IPS DF 6.9 (cell line): ENCODE measurements around the gene KCNQ1.
A peak's percentile ranks its signal among the peaks of the same experiment; 100 is the strongest.

Experiments used
- DNase-seq: peaks from one replicate; pipeline ENCODE4 v3.0.0-alpha.2; 2013; ENCODE audit warnings: low read depth, low spot score
- H3K27ac ChIP-seq: one replicate; pipeline ENCODE4 v1.5.1; 2013; ENCODE audit warnings: low read length, control low read depth
- H3K27me3 ChIP-seq: 2 replicates; pipeline ENCODE4 v1.6.1; 2013; ENCODE audit warnings: mild to moderate bottlenecking, low read length; ENCODE audit not compliant: control insufficient read depth, insufficient read depth
- H3K36me3 ChIP-seq: 2 replicates; pipeline ENCODE4 v1.6.1; 2013; ENCODE audit warnings: low read length; ENCODE audit not compliant: control insufficient read depth, insufficient read depth
- H3K4me1 ChIP-seq: 2 replicates; pipeline ENCODE4 v1.6.1; 2013; ENCODE audit warnings: low read length; ENCODE audit not compliant: control insufficient read depth, insufficient read depth
- H3K4me3 ChIP-seq: 2 replicates; pipeline ENCODE4 v1.5.1; 2013; ENCODE audit warnings: mild to moderate bottlenecking, low read length
- H3K9me3 ChIP-seq: 2 replicates; pipeline ENCODE4 v1.6.1; 2013; ENCODE audit warnings: low read length, inconsistent platforms; ENCODE audit not compliant: control insufficient read depth, insufficient read depth
- WGBS: extraction: QIAGEN DNeasy Blood & Tissue Kit; methylation state at CpG from one replicate; pipeline ENCODE4 v1.1.7; 2013; ENCODE audit warnings: mixed read lengths, missing lambda C conversion rate; ENCODE audit not compliant: insufficient read length, insufficient coverage; 5-methylcytosine and 5-hydroxymethylcytosine counted together

KCNQ1 gene

GRCh38 chr11:2531277-2531986, 86.6 kb downstream of the KCNQ1 start:
- no CpG with 5 or more reads among the region's 14 CpGs for WGBS
- Histone ChIP-seq H3K4me3 (no peak overlapping the region), H3K27me3 (no peaks in the 10 kb centered on the region; the same call in 1 of the 2 replicates), H3K36me3 (no peaks in the 10 kb centered on the region; the same call in 1 of the 2 replicates), H3K9me3 (no peaks in the 10 kb centered on the region), H3K4me1 (peaks cover 9% of the 10 kb centered on the region), H3K27ac (no peak overlapping the region)
- DNase-seq: peak; percentile 60

- Histone ChIP-seq H3K9me3 (no peaks in the 10 kb centered on the region), H3K27me3 (no peaks in the 10 kb centered on the region; the same call in 1 of the 2 replicates), H3K4me1 (peaks cover 9% of the 10 kb centered on the region), H3K36me3 (no peaks in the 10 kb centered on the region; the same call in 1 of the 2 replicates), H3K27ac (no peak overlapping the region), H3K4me3 (no peak overlapping the region)
- no peak for DNase-seq
- WGBS: no CpG with 5 or more reads among the region's 21 CpGs
Observed at GRCh38 chr11:2531987-2532703, 87.3 kb downstream of the KCNQ1 start.

GRCh38 chr11:2532704-2533586, 88.1 kb downstream of the KCNQ1 start:
- WGBS: no CpG with 5 or more reads among the region's 43 CpGs
- Histone ChIP-seq H3K27ac (no peak overlapping the region), H3K27me3 (no peaks in the 10 kb centered on the region; the same call in 1 of the 2 replicates), H3K4me3 (no peak overlapping the region), H3K36me3 (no peaks in the 10 kb centered on the region; the same call in 1 of the 2 replicates), H3K9me3 (no peaks in the 10 kb centered on the region), H3K4me1 (peaks cover 9% of the 10 kb centered on the region)
- DNase-seq: peak; percentile 92

GRCh38 chr11:2533587-2534133, 88.9 kb downstream of the KCNQ1 start:
- H3K27ac ChIP-seq: no peak overlapping the region
- no peaks in the 10 kb centered on the region; the same call in 1 of the 2 replicates for H3K27me3 ChIP-seq
- H3K9me3 ChIP-seq: no peaks in the 10 kb centered on the region
- peaks cover 9% of the 10 kb centered on the region for H3K4me1 ChIP-seq
- H3K4me3 ChIP-seq: no peak overlapping the region
- no CpG with 5 or more reads among the region's 22 CpGs for WGBS
- H3K36me3 ChIP-seq: no peaks in the 10 kb centered on the region; the same call in 1 of the 2 replicates
- peak; percentile 35 for DNase-seq

GRCh38 chr11:2534134-2534956, 89.5 kb downstream of the KCNQ1 start:
- Histone ChIP-seq H3K27ac (no peak overlapping the region), H3K4me3 (no peak overlapping the region), H3K36me3 (no peaks in the 10 kb centered on the region; the same call in 1 of the 2 replicates), H3K9me3 (no peaks in the 10 kb centered on the region), H3K4me1 (peaks cover 9% of the 10 kb centered on the region), H3K27me3 (no peaks in the 10 kb centered on the region; the same call in 1 of the 2 replicates)
- no peak for DNase-seq
- WGBS: no CpG with 5 or more reads among the region's 31 CpGs

GRCh38 chr11:2534957-2535672, 90.3 kb downstream of the KCNQ1 start:
- no peaks in the 10 kb centered on the region for H3K9me3 ChIP-seq
- no peaks in the 10 kb centered on the region; the same call in 1 of the 2 replicates for H3K36me3 ChIP-seq
- WGBS: no CpG with 5 or more reads among the region's 15 CpGs
- DNase-seq: no peak
- no peak overlapping the region for H3K27ac ChIP-seq
- no peaks in the 10 kb centered on the region; the same call in 1 of the 2 replicates for H3K27me3 ChIP-seq
- no peak overlapping the region for H3K4me3 ChIP-seq
- peaks cover 9% of the 10 kb centered on the region for H3K4me1 ChIP-seq

GRCh38 chr11:2535673-2536439, 91.0 kb downstream of the KCNQ1 start:
- H3K27me3 ChIP-seq: peaks cover 1% of the 10 kb centered on the region; the same call in 1 of the 2 replicates
- no peak for DNase-seq
- no peak overlapping the region for H3K4me3 ChIP-seq
- no peak overlapping the region for H3K27ac ChIP-seq
- no peaks in the 10 kb centered on the region for H3K9me3 ChIP-seq
- WGBS: no CpG with 5 or more reads among the region's 27 CpGs
- H3K4me1 ChIP-seq: peaks cover 9% of the 10 kb centered on the region
- H3K36me3 ChIP-seq: no peaks in the 10 kb centered on the region; the same call in 1 of the 2 replicates

- peaks cover 2% of the 10 kb centered on the region; the same call in 1 of the 2 replicates for H3K27me3 ChIP-seq
- H3K4me3 ChIP-seq: no peak overlapping the region
- H3K36me3 ChIP-seq: no peaks in the 10 kb centered on the region; the same call in 1 of the 2 replicates
- no peak for DNase-seq
- peaks cover 9% of the 10 kb centered on the region for H3K4me1 ChIP-seq
- no CpG with 5 or more reads among the region's 19 CpGs for WGBS
- no peaks in the 10 kb centered on the region for H3K9me3 ChIP-seq
- no peak overlapping the region for H3K27ac ChIP-seq
Observed at GRCh38 chr11:2536440-2536989, 91.7 kb downstream of the KCNQ1 start.
